CD4-positive, alpha-beta T cell (primary cell): Measurements from ENCODE around the gene TNIK. TPM values are rescaled to one million over a fixed set of nuclear protein-coding genes. Genes with fewer than 3 reads are reported as not detected.

Experiments used
- ATAC-seq: fragments of 200-7000 bp; cut with Tn5 transposase; one replicate; pipeline ENCODE4 v1.10.0; 2022; ENCODE audit warnings: mild to moderate bottlenecking; ENCODE audit not compliant: poor library complexity
- CTCF ChIA-PET: fragments of 350-600 bp; sonication (Branson Sonifier 250); formaldehyde crosslinking; loops from one replicate; lab custom pipeline; 2021; ENCODE audit warnings: antibody characterized with exemption, inconsistent platforms; lab: Charles Lee
- POLR2A ChIA-PET: fragments of 350-600 bp; sonication (Branson Sonifier 250); formaldehyde crosslinking; loops from one replicate; lab custom pipeline; 2021; ENCODE audit warnings: antibody characterized with exemption, inconsistent platforms; lab: Charles Lee
- DNase-seq, 14 experiments: peaks; one replicate each; pipeline ENCODE4 v3.0.0-alpha.2; 2013 to 2020; ENCODE audit warnings: mixed read lengths in 2 of 14
- H3K27ac ChIP-seq, 2 donors: one replicate each; pipeline versions ENCODE4 v1.5.1 to v1.7.0; 2013; ENCODE audit warnings: low read length in 2 of 2, low read depth in 1 of 2, mild to moderate bottlenecking in 1 of 2
- H3K27me3 ChIP-seq, 2 experiments: 1 replicate in 1 of 2; 2 replicates in 1 of 2; pipeline versions ENCODE4 v1.6.1 to v1.7.0; 2013; ENCODE audit warnings: low read length in 2 of 2, control low read depth in 1 of 2, mild to moderate bottlenecking in 1 of 2, moderate library complexity in 1 of 2; ENCODE audit not compliant: insufficient read depth in 2 of 2, control insufficient read depth in 1 of 2
- H3K36me3 ChIP-seq: one replicate; pipeline ENCODE4 v1.6.1; 2013; ENCODE audit warnings: low read length, control low read depth; ENCODE audit not compliant: insufficient read depth
- H3K4me1 ChIP-seq: one replicate; pipeline ENCODE4 v1.6.1; 2013; ENCODE audit warnings: low read length, control low read depth; ENCODE audit not compliant: insufficient read depth
- H3K4me3 ChIP-seq: one replicate; pipeline ENCODE4 v1.5.1; 2013; ENCODE audit warnings: mild to moderate bottlenecking, low read length, moderate library complexity
- H3K9me3 ChIP-seq, 2 experiments: 1 replicate in 1 of 2; 2 replicates in 1 of 2; pipeline versions ENCODE4 v1.6.1 to v1.7.0; 2013; ENCODE audit warnings: low read length in 2 of 2, mild to moderate bottlenecking in 2 of 2, control low read depth in 1 of 2, moderate library complexity in 1 of 2; ENCODE audit not compliant: control insufficient read depth in 1 of 2, insufficient read depth in 1 of 2
- H3K27ac Mint-ChIP-seq: one replicate; pipeline ENCODE4 v1.8.0; 2020; ENCODE audit warnings: mixed read lengths
- H3K27me3 Mint-ChIP-seq: one replicate; pipeline ENCODE4 v1.8.0; 2021; ENCODE audit warnings: mixed read lengths
- H3K36me3 Mint-ChIP-seq: one replicate; pipeline ENCODE4 v1.8.0; 2021; ENCODE audit warnings: low read depth, mixed read lengths
- H3K4me1 Mint-ChIP-seq: one replicate; pipeline ENCODE4 v1.8.0; 2021; ENCODE audit warnings: low read depth, mixed read lengths
- H3K4me3 Mint-ChIP-seq: one replicate; pipeline ENCODE4 v1.8.0; 2020; ENCODE audit warnings: mild to moderate bottlenecking, mixed read lengths
- H3K9me3 Mint-ChIP-seq: one replicate; pipeline ENCODE4 v1.8.0; 2020; ENCODE audit warnings: mixed read lengths
- intact Hi-C, 2 experiments: fragments of 100-400 bp; cut with DNase I in 1 of 2; cut with micrococcal nuclease in 1 of 2; formaldehyde crosslinking; loops; one replicate each; pipeline versions ENCODE4 v1.15.1 to v1.9.0; 2023 to 2025; cut with DNase I, micrococcal nuclease
- total RNA-seq, 174 experiments: library from RNA in 2 of 174; stranded (reverse) in 2 of 174; gene quantifications; one replicate each; pipeline ENCODE4 v1.2.3 and lab custom pipeline; 2021 to 2026
- TF ChIP-seq, protein P1 (sequence below): fragments of 200-600 bp; IDR thresholded peaks from one replicate; pipeline ENCODE4 v1.8.0; 2022; ENCODE audit warnings: antibody characterized with exemption, mild to moderate bottlenecking

TNIK gene
- total RNA-seq, 2 experiments from 2014 or later: 71.0 to 78.3 TPM

DNA sequence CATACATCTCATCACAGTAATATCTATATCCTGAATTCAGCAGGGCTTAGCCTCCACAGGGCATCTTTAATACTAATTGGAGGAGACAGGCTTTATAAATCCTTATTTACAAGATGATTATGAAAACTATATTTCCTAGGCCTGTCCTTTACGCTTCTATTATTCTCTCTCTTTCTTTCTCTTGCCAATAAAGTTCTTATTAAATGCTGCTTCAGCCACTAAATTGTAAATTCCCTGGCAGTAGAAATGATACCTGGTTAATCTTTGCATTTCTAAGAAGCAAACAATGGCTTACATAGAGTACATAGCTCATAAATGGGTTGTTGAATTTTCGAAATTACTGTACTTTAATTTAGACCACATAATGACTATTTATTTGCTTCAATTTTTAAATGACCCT is 43.5 kb downstream of the TNIK start:
- no peak overlapping the region for H3K27ac ChIP-seq
- H3K4me3 ChIP-seq: no peak overlapping the region
- intact Hi-C loops: no loop called here
- H3K36me3 Mint-ChIP-seq: peaks cover 8% of the 10 kb centered on the region
- H3K4me1 ChIP-seq: peaks cover 7% of the 10 kb centered on the region
- DNase-seq (no peak), ATAC-seq (no peak)
- H3K27me3 Mint-ChIP-seq: no peaks in the 10 kb centered on the region
- H3K9me3 ChIP-seq: no peaks in the 10 kb centered on the region
- ChIA-PET CTCF (interaction anchor here (1.3 kb wide), 1 partner anchor 17 kb away, joined by 3 read pairs; no protein-coding TSS in a partner anchor), POLR2A (no interaction called here)
- H3K36me3 ChIP-seq: no peaks in the 10 kb centered on the region
- no peaks in the 10 kb centered on the region for H3K9me3 Mint-ChIP-seq
- H3K27ac Mint-ChIP-seq: no peak overlapping the region
- no peak overlapping the region for H3K4me3 Mint-ChIP-seq
- peaks cover 88% of the 10 kb centered on the region for H3K4me1 Mint-ChIP-seq
- TF ChIP-seq, protein P1, sequence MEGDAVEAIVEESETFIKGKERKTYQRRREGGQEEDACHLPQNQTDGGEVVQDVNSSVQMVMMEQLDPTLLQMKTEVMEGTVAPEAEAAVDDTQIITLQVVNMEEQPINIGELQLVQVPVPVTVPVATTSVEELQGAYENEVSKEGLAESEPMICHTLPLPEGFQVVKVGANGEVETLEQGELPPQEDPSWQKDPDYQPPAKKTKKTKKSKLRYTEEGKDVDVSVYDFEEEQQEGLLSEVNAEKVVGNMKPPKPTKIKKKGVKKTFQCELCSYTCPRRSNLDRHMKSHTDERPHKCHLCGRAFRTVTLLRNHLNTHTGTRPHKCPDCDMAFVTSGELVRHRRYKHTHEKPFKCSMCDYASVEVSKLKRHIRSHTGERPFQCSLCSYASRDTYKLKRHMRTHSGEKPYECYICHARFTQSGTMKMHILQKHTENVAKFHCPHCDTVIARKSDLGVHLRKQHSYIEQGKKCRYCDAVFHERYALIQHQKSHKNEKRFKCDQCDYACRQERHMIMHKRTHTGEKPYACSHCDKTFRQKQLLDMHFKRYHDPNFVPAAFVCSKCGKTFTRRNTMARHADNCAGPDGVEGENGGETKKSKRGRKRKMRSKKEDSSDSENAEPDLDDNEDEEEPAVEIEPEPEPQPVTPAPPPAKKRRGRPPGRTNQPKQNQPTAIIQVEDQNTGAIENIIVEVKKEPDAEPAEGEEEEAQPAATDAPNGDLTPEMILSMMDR: no peak
- no peaks in the 10 kb centered on the region for H3K27me3 ChIP-seq

DNA sequence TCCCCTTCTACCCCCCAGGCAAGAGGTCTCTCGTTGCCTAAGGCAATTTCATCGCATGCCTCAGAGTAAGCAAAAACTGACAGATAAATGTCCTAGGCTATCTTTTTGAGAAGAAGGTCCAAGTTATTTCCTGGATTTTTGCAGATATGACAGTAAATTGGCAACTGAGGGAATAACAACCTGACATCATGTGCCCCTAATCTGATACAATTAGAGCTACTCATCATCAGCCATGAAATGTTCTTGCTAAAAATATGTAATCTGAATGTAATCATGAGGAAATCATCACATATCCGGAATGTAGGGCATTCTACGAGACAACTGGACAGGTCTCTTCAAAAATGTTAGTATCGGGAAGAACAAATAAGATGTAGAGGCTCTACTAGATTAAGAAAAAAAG is 44.1 kb downstream of the TNIK start:
- Mint-ChIP-seq H3K4me3 (no peak overlapping the region), H3K36me3 (peaks cover 8% of the 10 kb centered on the region), H3K9me3 (no peaks in the 10 kb centered on the region), H3K27me3 (no peaks in the 10 kb centered on the region), H3K4me1 (peaks cover 87% of the 10 kb centered on the region), H3K27ac (no peak overlapping the region)
- CTCF ChIA-PET: no interaction called here
- ATAC-seq (no peak), DNase-seq (no peak)
- POLR2A ChIA-PET: no interaction called here
- Histone ChIP-seq H3K4me1 (peaks cover 8% of the 10 kb centered on the region), H3K4me3 (no peak overlapping the region), H3K36me3 (no peaks in the 10 kb centered on the region), H3K27me3 (no peaks in the 10 kb centered on the region), H3K9me3 (no peaks in the 10 kb centered on the region), H3K27ac (no peak overlapping the region)
- intact Hi-C loops: no loop called here
- TF ChIP-seq, protein P1: no peak

DNA sequence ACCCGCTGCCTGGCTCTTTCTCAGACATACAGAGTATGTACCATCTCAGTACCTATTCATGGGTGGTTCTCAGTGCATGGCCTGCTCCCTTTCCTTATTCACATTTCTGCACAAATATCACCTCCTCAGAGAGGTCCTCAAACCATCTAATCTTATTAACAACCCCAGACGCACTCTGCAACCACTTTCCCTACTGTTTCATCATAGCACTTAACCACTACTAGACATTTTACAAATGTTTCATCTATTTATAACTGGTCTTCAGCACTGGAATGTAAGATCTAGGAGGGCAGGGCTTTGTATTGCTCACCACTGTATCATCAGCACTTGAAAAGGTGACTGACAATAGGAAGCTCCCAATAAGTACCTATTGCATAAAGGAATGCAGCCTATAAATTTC is 45.1 kb downstream of the TNIK start:
- H3K27ac Mint-ChIP-seq: no peak overlapping the region
- CTCF ChIA-PET: no interaction called here
- no peak for ATAC-seq

More for the DNA sequence above, 45.1 kb downstream of the TNIK start:
- Histone ChIP-seq H3K4me3 (no peak overlapping the region), H3K9me3 (no peaks in the 10 kb centered on the region), H3K36me3 (no peaks in the 10 kb centered on the region), H3K4me1 (peaks cover 11% of the 10 kb centered on the region), H3K27me3 (no peaks in the 10 kb centered on the region), H3K27ac (no peak overlapping the region)
- H3K27me3 Mint-ChIP-seq: no peaks in the 10 kb centered on the region
- DNase-seq: no peak
- H3K4me3 Mint-ChIP-seq: no peak overlapping the region
- intact Hi-C loops: no loop called here
- TF ChIP-seq, protein P1: no peak
- POLR2A ChIA-PET: no interaction called here
- no peaks in the 10 kb centered on the region for H3K9me3 Mint-ChIP-seq
- H3K4me1 Mint-ChIP-seq: peaks cover 81% of the 10 kb centered on the region
- H3K36me3 Mint-ChIP-seq: peaks cover 5% of the 10 kb centered on the region
